NCI-H510A treated with DMSO at 0.1 percent for 48 hours (cell line): ENCODE measurements around the gene DAND5.
"Not testable (repeated sequence)": the region's sequence is repeated elsewhere in the genome, so short reads cannot be mapped to it uniquely, and the experiment has no call there.

Experiments used
- DNase-seq: peaks from one replicate; lab custom pipeline; 2025; lab: John Stamatoyannopoulos, UW

DAND5 gene

GRCh38 chr19:12946092-12946721, 23.2 kb upstream of the DAND5 start:
- DNase-seq = peak; percentile 41

- DNase-seq = no peak
Observed at GRCh38 chr19:12946731-12947496, 22.5 kb upstream of the DAND5 start.

GRCh38 chr19:12947702-12948611, 21.4 kb upstream of the DAND5 start:
- no peak for DNase-seq

DNA sequence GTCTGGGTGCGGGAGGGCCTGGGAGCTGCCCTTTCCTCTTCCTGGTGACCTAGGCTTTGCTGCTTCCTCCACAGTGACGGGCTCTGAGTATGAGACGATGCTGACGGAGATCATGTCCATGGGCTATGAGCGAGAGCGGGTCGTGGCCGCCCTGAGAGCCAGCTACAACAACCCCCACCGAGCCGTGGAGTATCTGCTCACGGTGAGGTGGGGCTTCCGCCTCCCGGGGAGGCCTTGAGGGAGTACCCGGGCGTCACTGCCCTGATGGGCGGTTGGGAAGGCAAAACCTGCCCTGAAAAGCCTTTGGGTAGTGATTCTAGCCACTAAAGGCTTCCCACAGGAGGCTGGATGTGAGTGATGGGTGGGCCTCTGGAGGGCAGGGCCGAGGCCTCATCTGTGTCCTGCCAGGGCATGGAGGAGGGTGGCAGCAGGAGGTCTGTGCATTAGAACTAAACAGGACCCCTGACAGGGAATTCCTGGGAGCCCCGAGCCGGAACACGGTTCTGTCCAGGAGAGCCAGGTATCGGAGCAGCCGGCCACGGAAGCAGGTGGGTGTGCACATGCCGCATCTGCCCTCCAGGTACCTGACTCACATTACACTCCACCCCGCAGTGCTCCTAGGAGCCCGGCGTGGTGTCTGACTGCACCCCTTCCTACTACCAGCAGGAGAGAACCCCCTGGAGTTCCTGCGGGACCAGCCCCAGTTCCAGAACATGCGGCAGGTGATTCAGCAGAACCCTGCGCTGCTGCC, 20.6 kb upstream of the DAND5 start:
- DNase-seq = no peak

- no peak for DNase-seq
Observed at GRCh38 chr19:12949363-12950283, 19.8 kb upstream of the DAND5 start.

GRCh38 chr19:12952050-12952449, 17.3 kb upstream of the DAND5 start:
- DNase-seq = not testable (repeated sequence)

- no peak for DNase-seq
Observed at GRCh38 chr19:12952488-12953137, 16.8 kb upstream of the DAND5 start.

- no peak for DNase-seq
Observed at GRCh38 chr19:12953138-12953798, 16.1 kb upstream of the DAND5 start.

- no peak for DNase-seq
Observed at GRCh38 chr19:12953799-12954611, 15.4 kb upstream of the DAND5 start.

DNA sequence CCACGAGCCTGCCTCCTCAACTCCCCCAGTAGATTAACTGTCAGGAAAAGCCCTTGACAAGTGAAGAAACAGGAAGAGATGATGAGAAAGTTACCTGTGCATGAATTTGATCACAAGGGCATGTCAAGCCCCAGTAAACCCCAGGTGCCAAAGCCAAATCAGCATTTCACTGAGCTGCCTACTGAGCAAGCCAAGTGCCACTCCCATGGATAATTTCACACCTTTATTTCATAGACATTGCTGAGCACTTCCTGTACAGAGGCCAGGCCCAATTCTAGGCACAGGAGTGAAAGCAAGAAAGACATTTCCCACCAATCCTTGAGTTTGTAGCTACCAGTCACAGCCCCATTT, 14.8 kb upstream of the DAND5 start:
- no peak for DNase-seq

DNA sequence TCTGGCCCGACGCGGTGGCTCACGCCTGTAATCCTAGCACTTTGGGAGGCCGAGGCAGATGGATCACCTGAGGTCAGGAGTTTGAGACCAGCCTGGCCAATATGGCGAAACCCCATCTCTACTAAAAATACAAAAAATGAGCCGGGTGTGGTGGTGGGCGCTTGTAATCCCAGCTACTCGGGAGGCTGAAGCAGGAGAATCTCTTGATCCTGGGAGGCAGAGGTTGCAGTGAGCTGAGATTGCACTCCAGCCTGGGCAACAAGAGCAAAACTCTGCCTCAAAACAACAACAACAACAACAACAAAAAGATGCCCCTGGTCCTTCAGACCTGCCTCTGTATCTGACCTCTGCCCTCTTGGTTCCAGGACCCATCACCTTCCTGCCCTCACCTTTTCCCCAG, 13.8 kb upstream of the DAND5 start:
- not testable (repeated sequence) for DNase-seq

- no peak for DNase-seq
Observed at GRCh38 chr19:12955996-12956395, 13.4 kb upstream of the DAND5 start.

GRCh38 chr19:12956446-12957388, 12.7 kb upstream of the DAND5 start, which contains the start of gene GADD45GIP1:
TSS of gene GADD45GIP1 (minus strand) at chr19:12957223. CDS start at chr19:12957212, 11 bp downstream.
- DNase-seq = peak; percentile 53

DNA sequence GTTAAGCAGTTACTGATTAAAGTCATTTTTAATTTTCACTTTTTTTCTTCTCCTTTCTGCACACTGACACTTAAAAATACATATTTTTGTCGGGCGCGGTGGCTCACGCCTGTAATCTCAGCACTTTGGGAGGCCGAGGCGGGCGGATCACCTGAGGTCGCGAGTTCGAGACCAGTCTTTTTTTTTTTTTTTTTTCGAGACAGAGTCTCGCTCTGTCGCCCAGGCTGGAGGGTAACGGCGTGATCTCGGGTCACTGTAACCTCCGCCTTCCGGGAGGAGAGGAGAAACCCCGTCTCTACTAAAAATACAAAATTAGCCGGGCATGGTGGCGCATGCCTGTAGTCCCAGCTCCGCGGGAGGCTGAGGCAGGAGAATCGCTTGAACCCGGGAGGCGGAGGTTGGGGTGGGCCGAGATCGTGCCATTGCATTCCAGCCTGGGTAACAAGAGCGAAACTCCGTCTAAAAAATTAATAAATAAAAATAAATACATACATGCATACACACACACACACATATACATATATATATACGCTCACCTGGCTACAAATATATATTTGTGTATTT, 11.9 kb upstream of the DAND5 start:
- not testable (repeated sequence) for DNase-seq

DNA sequence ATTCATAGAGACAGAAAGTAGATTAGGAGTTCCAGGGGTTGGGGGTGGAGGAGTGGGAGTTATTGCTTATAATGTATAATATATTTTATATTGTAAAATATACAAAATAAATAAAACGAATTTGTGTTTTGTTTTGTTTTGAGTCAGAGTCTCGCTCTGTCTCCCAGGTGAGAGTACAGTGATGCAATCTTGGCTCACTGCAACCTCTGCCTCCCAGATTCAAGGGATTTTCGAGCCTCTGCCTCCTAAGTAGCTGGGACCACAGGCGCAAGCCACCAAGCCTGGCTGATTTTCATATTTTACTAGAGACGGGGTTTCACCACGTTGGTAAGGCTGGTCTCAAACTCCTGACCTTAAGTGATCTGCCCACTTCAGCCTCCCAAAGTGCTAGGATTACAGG, 9.9 kb upstream of the DAND5 start:
- no peak for DNase-seq

DNA sequence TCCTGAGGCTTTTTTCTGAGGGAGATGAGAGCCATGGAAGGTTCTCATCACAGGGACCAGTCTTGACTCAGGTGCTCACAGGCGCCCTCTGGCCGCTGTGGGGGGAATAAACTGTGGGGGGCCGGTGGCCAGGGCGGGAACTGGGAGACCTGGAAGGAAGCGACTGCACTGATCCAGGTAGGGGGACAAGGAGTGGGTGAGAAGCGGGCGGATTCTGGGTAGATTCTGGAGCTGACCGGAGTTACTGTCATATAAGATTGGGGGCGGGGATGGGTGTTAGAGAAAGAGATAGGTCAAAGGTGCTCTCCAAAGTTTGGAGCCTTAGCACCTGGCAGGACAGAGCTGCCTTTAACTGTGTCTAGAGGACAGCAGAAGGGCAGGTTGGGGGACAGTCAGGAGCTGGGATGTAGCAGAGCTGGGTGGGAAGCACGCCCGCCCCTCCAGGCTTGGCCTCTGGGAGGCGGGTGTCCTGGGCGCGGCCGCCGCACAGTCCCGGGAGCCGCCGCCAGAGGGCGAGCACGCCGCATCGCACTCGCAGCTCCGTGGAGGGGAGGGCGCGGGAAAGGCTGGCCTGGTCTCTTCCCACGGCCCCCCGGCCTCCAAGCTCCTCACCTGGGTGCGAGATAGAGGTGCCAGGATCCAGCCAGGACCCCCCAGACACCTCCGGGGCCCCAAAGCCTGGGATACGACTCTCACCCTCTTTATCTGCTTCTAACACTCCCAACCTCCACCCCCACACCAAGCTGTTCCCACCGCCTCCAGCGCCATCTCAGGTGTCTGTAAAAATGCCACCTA, 4.2 kb upstream of the DAND5 start:
- peak; percentile 61 for DNase-seq

DNA sequence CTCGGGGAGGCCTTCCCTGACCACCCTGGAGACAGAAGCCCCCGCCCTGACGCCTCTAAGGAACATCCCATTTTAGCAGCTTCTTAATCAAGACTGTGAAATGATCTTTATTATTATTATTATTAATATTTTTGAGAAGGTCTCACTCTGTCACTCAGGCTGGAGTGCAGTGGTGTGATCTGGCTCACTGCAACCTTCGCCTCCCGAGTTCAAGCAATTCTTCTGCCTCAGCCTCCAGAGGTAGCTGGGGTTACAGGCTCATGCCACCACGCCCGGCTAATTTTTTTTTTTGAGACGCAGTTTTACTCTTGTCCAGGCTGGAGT, 3.6 kb upstream of the DAND5 start:
- DNase-seq = no peak
